Measurements from ENCODE around the gene C1orf167. TPM values are rescaled to one million over a fixed set of nuclear protein-coding genes. Genes with fewer than 3 reads are reported as not detected.

C1orf167 gene
- total and polyA plus RNA-seq, 10 of the 15 experiments (the other 5 are each of a cell fraction or from before 2014, with no cell fraction given) = 0.17 to 0.31 TPM; not detected in 8

DNA sequence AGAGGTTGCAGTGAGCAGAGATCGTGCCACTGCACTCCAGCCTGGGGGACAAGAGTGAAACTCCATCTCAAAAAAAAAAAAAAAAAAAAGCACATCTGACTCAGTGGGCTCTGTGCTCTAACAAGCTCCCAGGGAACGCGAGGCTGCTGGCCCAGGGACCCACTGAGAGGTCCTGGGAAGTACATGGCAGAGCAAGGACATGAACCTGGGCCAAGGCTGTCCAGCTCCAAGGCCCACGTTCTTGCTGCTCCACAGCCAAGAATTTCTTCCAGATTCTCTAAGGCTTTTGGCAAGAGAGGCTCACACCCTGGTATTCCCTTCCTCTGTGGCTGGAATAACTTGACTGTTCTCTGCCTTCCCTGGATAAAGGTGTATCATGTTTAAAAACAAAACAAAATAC, 41.5 kb upstream of the C1orf167 start:
- intact Hi-C loops (cut with micrococcal nuclease; ENCODE audit: unreplicated experiment) = no loop called here
- no peaks in the 10 kb centered on the region for H3K36me3 ChIP-seq (ENCODE audit: control insufficient read depth in 2 of 2, insufficient read depth in 2 of 2, low read length in 1 of 2)
- H3K4me2 ChIP-seq (ENCODE audit: control insufficient read depth, insufficient read depth) = no peak overlapping the region
- no peak overlapping the region for H3K4me3 ChIP-seq
- WGBS (ENCODE audit: insufficient coverage, insufficient replicate concordance, low lambda C conversion rate, missing lambda C conversion rate) = 25% methylated on average over 4 of the region's 4 CpGs
- H2AFZ ChIP-seq (ENCODE audit: control insufficient read depth, low read depth, low read length) = no peak overlapping the region
- CTCF ChIA-PET = interaction anchor here (0.7 to 3.9 kb wide), 11 partner anchors 11 to 137 kb away, joined by 3 to 36 read pairs (median 5); partner anchors contain the start of genes AGTRAP, FBXO2 and FBXO6
- in situ Hi-C loops (cut with MboI) = no loop called here
- ATAC-seq (no peak), FAIRE-seq (no peak), DNase-seq (ENCODE audit: low read depth, low spot score) (no peak)
- POLR2A ChIA-PET = no interaction called here
- H3K4me1 ChIP-seq (ENCODE audit: control insufficient read depth, insufficient read depth, low read length) = peaks cover 5% of the 10 kb centered on the region; the same call in 1 of the 2 replicates
- no peaks in the 10 kb centered on the region for H3K27me3 ChIP-seq (replicated peaks in 1 of 2; ENCODE audit: control insufficient read depth in 2 of 2, insufficient read depth in 2 of 2, low read length in 1 of 2)
- BruUV-seq (replicated peaks) = no TSS peak
- H3K9ac ChIP-seq (ENCODE audit: control insufficient read depth, insufficient read depth, low read length) = no peak overlapping the region
- no peaks in the 10 kb centered on the region for H3K79me2 ChIP-seq (ENCODE audit: control insufficient read depth, insufficient read depth, low read length)
- no peaks in the 10 kb centered on the region for H4K20me1 ChIP-seq (ENCODE audit: control insufficient read depth, insufficient read depth)
- SMC1A ChIA-PET (ENCODE audit: uncharacterized antibody, unreplicated experiment) = interaction anchor here (1.1 to 2.6 kb wide), 5 partner anchors 12 to 61 kb away, joined by 3 to 14 read pairs (median 8); partner anchors contain the start of gene FBXO6
- H3K9me3 ChIP-seq (replicated peaks; ENCODE audit: control insufficient read depth, insufficient read depth, low read length) = no peaks in the 10 kb centered on the region
- H3K27ac ChIP-seq (ENCODE audit: control insufficient read depth, insufficient read depth) = no peak overlapping the region
- RAD21 ChIA-PET (ENCODE audit: unreplicated experiment) = interaction anchor here (1.8 to 3.1 kb wide), 4 partner anchors 57 to 683 kb away, joined by 6 to 28 read pairs (median 19); partner anchors contain the start of gene FBXO6
- no peak for TF ChIP-seq ZSCAN29 (IDR thresholded peaks at IDR 0.05)
- no peak for TF ChIP-seq TCF3 (IDR thresholded peaks at IDR 0.05; ENCODE audit: borderline replicate concordance, insufficient read depth, low read depth, low read length)
- no peak for TF ChIP-seq SIX5 (IDR thresholded peaks at IDR 0.05; ENCODE audit: low read depth, low read length, severe bottlenecking)
- TF ChIP-seq SP1 (IDR thresholded peaks at IDR 0.05; ENCODE audit: low read depth, low read length) = no peak
- TF ChIP-seq SREBF2 (IDR thresholded peaks at IDR 0.05; ENCODE audit: low read length) = no peak
- no peak for TF ChIP-seq ATF7 (IDR thresholded peaks at IDR 0.05; ENCODE audit: low read depth)

DNA sequence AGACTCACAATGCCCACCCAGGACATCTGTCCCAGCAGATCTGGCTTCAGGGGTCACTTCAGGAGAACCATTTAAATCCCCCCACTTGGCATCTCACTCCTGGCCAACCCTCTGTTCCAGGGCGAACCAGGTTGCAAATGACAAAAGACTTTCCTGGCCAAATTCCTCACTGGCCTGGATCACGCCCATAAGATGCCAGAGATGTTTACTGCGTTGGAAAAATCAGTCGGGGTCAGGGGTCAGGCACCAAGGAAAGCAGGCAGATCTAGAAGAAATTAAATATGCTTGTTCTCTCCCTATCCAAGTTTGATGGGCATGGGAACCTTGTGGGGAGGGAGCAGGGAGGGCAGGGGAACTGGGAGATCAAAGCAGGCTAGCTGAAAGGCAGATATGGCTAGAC, 40.7 kb upstream of the C1orf167 start:
- CTCF ChIA-PET = interaction anchor here (0.7 to 3.9 kb wide), 4 partner anchors 28 to 136 kb away, joined by 3 to 36 read pairs (median 19); partner anchors contain the start of gene FBXO6
- in situ Hi-C loops (cut with MboI) (no loop called here), intact Hi-C loops (cut with micrococcal nuclease; ENCODE audit: unreplicated experiment) (no loop called here)
- no peak overlapping the region for H3K27ac ChIP-seq (ENCODE audit: control insufficient read depth, insufficient read depth)
- 19% methylated on average over 4 of the region's 4 CpGs for WGBS (ENCODE audit: insufficient coverage, insufficient replicate concordance, low lambda C conversion rate, missing lambda C conversion rate)
- H3K4me2 ChIP-seq (ENCODE audit: control insufficient read depth, insufficient read depth) = no peak overlapping the region
- no peak overlapping the region for H3K9ac ChIP-seq (ENCODE audit: control insufficient read depth, insufficient read depth, low read length)
- no peak overlapping the region for H3K4me3 ChIP-seq
- H3K4me1 ChIP-seq (ENCODE audit: control insufficient read depth, insufficient read depth, low read length) = peaks cover 5% of the 10 kb centered on the region; the same call in 1 of the 2 replicates
- RAD21 ChIA-PET (ENCODE audit: unreplicated experiment) = interaction anchor here (3.1 kb wide), 1 partner anchor 72 kb away, joined by 25 read pairs; no protein-coding TSS in a partner anchor
- BruUV-seq (replicated peaks) = no TSS peak
- ATAC-seq (no peak), DNase-seq (ENCODE audit: low read depth, low spot score) (no peak), FAIRE-seq (no peak)
- no peaks in the 10 kb centered on the region for H4K20me1 ChIP-seq (ENCODE audit: control insufficient read depth, insufficient read depth)
- POLR2A ChIA-PET = no interaction called here
- H2AFZ ChIP-seq (ENCODE audit: control insufficient read depth, low read depth, low read length) = no peak overlapping the region
- no peaks in the 10 kb centered on the region for H3K9me3 ChIP-seq (replicated peaks; ENCODE audit: control insufficient read depth, insufficient read depth, low read length)
- H3K27me3 ChIP-seq (replicated peaks in 1 of 2; ENCODE audit: control insufficient read depth in 2 of 2, insufficient read depth in 2 of 2, low read length in 1 of 2) = no peaks in the 10 kb centered on the region
- H3K36me3 ChIP-seq (ENCODE audit: control insufficient read depth in 2 of 2, insufficient read depth in 2 of 2, low read length in 1 of 2) = no peaks in the 10 kb centered on the region
- H3K79me2 ChIP-seq (ENCODE audit: control insufficient read depth, insufficient read depth, low read length) = no peaks in the 10 kb centered on the region
- SMC1A ChIA-PET (ENCODE audit: uncharacterized antibody, unreplicated experiment) = interaction anchor here (1.3 to 2.2 kb wide), 4 partner anchors 16 to 71 kb away, joined by 3 to 8 read pairs (median 4); partner anchors contain the start of gene FBXO6
- no peak for TF ChIP-seq CEBPB (IDR thresholded peaks at IDR 0.05; ENCODE audit: borderline replicate concordance in 1 of 2, low read depth in 2 of 2, low read length in 2 of 2)
- TF ChIP-seq SRF (IDR thresholded peaks at IDR 0.05; ENCODE audit: low read depth in 2 of 2, low read length in 2 of 2) = no peak
- TF ChIP-seq ZBED1 (IDR thresholded peaks at IDR 0.05; ENCODE audit: borderline replicate concordance) = no peak
- TF ChIP-seq ZNF24 (IDR thresholded peaks at IDR 0.05) = no peak
- TF ChIP-seq GABPA (IDR thresholded peaks at IDR 0.05; ENCODE audit: low read depth) = no peak
- TF ChIP-seq RAD21 (IDR thresholded peaks at IDR 0.05; ENCODE audit: insufficient read depth, low read depth, low read length) = no peak
- TF ChIP-seq, protein P1, sequence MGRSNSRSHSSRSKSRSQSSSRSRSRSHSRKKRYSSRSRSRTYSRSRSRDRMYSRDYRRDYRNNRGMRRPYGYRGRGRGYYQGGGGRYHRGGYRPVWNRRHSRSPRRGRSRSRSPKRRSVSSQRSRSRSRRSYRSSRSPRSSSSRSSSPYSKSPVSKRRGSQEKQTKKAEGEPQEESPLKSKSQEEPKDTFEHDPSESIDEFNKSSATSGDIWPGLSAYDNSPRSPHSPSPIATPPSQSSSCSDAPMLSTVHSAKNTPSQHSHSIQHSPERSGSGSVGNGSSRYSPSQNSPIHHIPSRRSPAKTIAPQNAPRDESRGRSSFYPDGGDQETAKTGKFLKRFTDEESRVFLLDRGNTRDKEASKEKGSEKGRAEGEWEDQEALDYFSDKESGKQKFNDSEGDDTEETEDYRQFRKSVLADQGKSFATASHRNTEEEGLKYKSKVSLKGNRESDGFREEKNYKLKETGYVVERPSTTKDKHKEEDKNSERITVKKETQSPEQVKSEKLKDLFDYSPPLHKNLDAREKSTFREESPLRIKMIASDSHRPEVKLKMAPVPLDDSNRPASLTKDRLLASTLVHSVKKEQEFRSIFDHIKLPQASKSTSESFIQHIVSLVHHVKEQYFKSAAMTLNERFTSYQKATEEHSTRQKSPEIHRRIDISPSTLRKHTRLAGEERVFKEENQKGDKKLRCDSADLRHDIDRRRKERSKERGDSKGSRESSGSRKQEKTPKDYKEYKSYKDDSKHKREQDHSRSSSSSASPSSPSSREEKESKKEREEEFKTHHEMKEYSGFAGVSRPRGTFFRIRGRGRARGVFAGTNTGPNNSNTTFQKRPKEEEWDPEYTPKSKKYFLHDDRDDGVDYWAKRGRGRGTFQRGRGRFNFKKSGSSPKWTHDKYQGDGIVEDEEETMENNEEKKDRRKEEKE (IDR thresholded peaks at IDR 0.05) = no peak
- TF ChIP-seq, protein P2, sequence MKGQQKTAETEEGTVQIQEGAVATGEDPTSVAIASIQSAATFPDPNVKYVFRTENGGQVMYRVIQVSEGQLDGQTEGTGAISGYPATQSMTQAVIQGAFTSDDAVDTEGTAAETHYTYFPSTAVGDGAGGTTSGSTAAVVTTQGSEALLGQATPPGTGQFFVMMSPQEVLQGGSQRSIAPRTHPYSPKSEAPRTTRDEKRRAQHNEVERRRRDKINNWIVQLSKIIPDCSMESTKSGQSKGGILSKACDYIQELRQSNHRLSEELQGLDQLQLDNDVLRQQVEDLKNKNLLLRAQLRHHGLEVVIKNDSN (IDR thresholded peaks at IDR 0.05; ENCODE audit: borderline replicate concordance, extremely low read length, insufficient read depth, low read depth, low read length) = no peak
